Measurements from ENCODE around the gene ERICH3.
"Not testable (repeated sequence)": the region's sequence is repeated elsewhere in the genome, so short reads cannot be mapped to it uniquely, and the experiment has no call there.

ERICH3 gene

DNA sequence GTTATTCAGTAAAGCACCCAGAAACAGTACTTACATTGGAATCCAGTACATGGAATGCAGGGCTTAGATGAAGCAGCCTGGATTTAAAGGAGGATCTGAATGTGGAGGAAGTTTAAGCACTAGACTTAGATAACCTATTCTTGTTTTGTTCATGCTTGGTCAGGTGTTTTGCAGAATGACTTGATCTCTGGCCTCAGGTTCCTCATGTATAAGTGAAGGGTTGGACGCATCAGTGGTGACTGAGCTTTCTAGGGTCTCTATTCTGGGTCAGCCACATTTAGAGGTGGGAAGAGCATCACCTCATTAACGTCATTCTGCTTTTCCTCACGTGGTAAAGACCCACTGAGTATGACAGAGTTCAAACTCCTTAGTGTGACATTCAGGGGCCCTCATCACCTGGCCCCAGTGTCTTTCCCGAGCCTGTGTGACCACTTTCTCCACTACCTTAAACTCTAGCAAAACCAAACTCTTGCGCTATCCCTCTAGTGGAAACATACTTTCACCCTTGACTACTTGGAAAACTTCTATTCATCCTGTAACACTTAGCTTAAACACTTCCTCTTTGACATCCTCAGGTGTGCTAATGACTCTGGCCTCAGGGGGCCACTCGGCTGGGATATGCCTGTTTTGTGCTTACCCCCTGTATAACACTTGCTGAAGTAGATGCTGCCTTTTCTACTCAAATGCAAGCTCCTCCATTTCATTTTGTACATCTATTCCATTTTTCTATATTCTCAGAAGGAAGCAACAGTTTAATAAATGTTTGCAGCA, 871 bp upstream of the ERICH3 start:
- H3K4me3 ChIP-seq (ENCODE audit: low read depth, low read length) = no peak overlapping the region
- no peak for DNase-seq (ENCODE audit: low read depth, low spot score)
- ChIA-PET CTCF (interaction anchor here (0.9 to 3.1 kb wide), 2 partner anchors 13 to 15 kb away, joined by 3 to 12 read pairs; no protein-coding TSS in a partner anchor), POLR2A (no interaction called here)
- TF ChIP-seq, protein P1, sequence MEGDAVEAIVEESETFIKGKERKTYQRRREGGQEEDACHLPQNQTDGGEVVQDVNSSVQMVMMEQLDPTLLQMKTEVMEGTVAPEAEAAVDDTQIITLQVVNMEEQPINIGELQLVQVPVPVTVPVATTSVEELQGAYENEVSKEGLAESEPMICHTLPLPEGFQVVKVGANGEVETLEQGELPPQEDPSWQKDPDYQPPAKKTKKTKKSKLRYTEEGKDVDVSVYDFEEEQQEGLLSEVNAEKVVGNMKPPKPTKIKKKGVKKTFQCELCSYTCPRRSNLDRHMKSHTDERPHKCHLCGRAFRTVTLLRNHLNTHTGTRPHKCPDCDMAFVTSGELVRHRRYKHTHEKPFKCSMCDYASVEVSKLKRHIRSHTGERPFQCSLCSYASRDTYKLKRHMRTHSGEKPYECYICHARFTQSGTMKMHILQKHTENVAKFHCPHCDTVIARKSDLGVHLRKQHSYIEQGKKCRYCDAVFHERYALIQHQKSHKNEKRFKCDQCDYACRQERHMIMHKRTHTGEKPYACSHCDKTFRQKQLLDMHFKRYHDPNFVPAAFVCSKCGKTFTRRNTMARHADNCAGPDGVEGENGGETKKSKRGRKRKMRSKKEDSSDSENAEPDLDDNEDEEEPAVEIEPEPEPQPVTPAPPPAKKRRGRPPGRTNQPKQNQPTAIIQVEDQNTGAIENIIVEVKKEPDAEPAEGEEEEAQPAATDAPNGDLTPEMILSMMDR (IDR thresholded peaks at IDR 0.05; ENCODE audit: insufficient read depth, low read length, missing control alignments) = no peak

GRCh38 chr1:74670866-74671265, 2.7 kb downstream of the ERICH3 start:
- H3K4me3 ChIP-seq (ENCODE audit: low read depth, low read length); DNase-seq (ENCODE audit: low read depth, low spot score); POLR2A ChIA-PET; CTCF ChIA-PET: not testable (repeated sequence)

DNA sequence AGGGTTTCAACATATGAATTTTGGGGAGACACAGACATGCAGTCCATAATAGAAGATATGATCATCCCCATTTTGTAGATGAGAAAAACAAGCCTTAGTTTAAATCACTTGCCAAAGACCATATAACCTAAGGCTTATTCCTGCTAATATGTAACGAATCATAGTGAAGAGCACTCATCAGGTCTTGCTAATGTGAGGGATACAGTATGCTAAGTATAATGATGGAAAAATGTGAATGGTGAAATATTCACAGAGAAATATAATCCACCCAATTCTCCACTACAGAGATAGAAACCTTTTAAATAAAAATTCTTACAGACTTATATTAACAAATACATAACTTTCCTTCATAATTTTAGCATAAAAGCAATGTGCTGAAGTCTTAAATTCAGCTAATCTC, 18.9 kb downstream of the ERICH3 start:
- no peak overlapping the region for H3K4me3 ChIP-seq (ENCODE audit: low read depth, low read length)
- DNase-seq (ENCODE audit: low read depth, low spot score) = no peak
- ChIA-PET POLR2A (no interaction called here), CTCF (no interaction called here)
- TF ChIP-seq, protein P1 (IDR thresholded peaks at IDR 0.05; ENCODE audit: insufficient read depth, low read length, missing control alignments) = no peak

- TF ChIP-seq, protein P1 (IDR thresholded peaks at IDR 0.05; ENCODE audit: insufficient read depth, low read length, missing control alignments) = no peak
- no peak for DNase-seq (ENCODE audit: low read depth, low spot score)
- POLR2A ChIA-PET = no interaction called here
- CTCF ChIA-PET = no interaction called here
- H3K4me3 ChIP-seq (ENCODE audit: low read depth, low read length) = no peak overlapping the region
Observed at GRCh38 chr1:74652711-74653139, 20.9 kb downstream of the ERICH3 start.

GRCh38 chr1:74650561-74650960, 23.0 kb downstream of the ERICH3 start:
- TF ChIP-seq, protein P1 (IDR thresholded peaks at IDR 0.05; ENCODE audit: insufficient read depth, low read length, missing control alignments) = no peak
- no peak overlapping the region for H3K4me3 ChIP-seq (ENCODE audit: low read depth, low read length)
- ChIA-PET POLR2A (no interaction called here), CTCF (no interaction called here)
- no peak for DNase-seq (ENCODE audit: low read depth, low spot score)

DNA sequence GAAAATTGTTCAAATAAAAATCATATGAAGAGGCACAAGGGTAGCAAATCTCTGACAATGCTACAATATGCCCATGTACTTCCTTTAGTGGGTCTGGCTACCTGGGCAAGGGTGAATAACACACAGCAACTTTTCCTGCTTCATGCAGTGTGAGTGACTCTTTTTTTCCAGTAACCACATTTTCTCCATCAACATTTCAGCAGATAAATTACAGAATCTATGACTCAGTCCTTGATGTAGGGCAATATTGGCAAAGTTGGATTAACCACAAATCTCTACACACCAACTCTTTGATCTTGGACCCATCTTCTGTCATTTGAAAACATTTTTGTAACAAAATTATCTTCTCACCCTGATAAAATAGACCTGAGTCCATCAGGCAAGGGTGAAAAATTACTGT, 31.7 kb downstream of the ERICH3 start:
- no peak for DNase-seq (ENCODE audit: low read depth, low spot score)
- TF ChIP-seq, protein P1 (IDR thresholded peaks at IDR 0.05; ENCODE audit: insufficient read depth, low read length, missing control alignments) = no peak
- POLR2A ChIA-PET = no interaction called here
- CTCF ChIA-PET = no interaction called here
- no peak overlapping the region for H3K4me3 ChIP-seq (ENCODE audit: low read depth, low read length)

GRCh38 chr1:74641161-74641560, 32.4 kb downstream of the ERICH3 start:
- TF ChIP-seq, protein P1 (IDR thresholded peaks at IDR 0.05; ENCODE audit: insufficient read depth, low read length, missing control alignments) = no peak
- CTCF ChIA-PET = no interaction called here
- DNase-seq (ENCODE audit: low read depth, low spot score) = no peak
- POLR2A ChIA-PET = no interaction called here
- no peak overlapping the region for H3K4me3 ChIP-seq (ENCODE audit: low read depth, low read length)
